Retina (tissue), 1 donor: ENCODE results near the gene KLRD1.
"Not testable (repeated sequence)": the region's sequence is repeated elsewhere in the genome, so short reads cannot be mapped to it uniquely, and the experiment has no call there.

ENCODE experiments used
- DNase-seq: peaks from one replicate; pipeline ENCODE4 v3.0.0-alpha.2; 2016

KLRD1 gene

GRCh38 chr12:10307630-10308029 lies at the start of gene KLRD1:
Gene KLRD1 (plus strand): TSS chr12:10307870. CDS start chr12:10308078, 208 bp downstream.
- no peak for DNase-seq

- DNase-seq = no peak
Measured at GRCh38 chr12:10260927-10261326, 46.7 kb upstream of the KLRD1 start.

- DNase-seq = no peak
Measured at GRCh38 chr12:10268037-10268436, 39.6 kb upstream of the KLRD1 start.

GRCh38 chr12:10272467-10272866 lies 35.2 kb upstream of the KLRD1 start:
- DNase-seq = no peak

GRCh38 chr12:10276774-10277173 lies 30.9 kb upstream of the KLRD1 start:
- DNase-seq = no peak

GRCh38 chr12:10278104-10278503 lies 29.6 kb upstream of the KLRD1 start:
- DNase-seq = no peak

- no peak for DNase-seq
Measured at GRCh38 chr12:10279937-10280336, 27.7 kb upstream of the KLRD1 start.

- DNase-seq = no peak
Measured at GRCh38 chr12:10283027-10283426, 24.6 kb upstream of the KLRD1 start.

- DNase-seq = no peak
Measured at GRCh38 chr12:10285919-10286318, 21.8 kb upstream of the KLRD1 start.

- DNase-seq = no peak
Measured at GRCh38 chr12:10289005-10289754, 18.5 kb upstream of the KLRD1 start.

- no peak for DNase-seq
Measured at GRCh38 chr12:10291030-10291429, 16.6 kb upstream of the KLRD1 start.

GRCh38 chr12:10293151-10293550 lies 14.5 kb upstream of the KLRD1 start:
- no peak for DNase-seq

- DNase-seq = no peak
Measured at GRCh38 chr12:10293570-10294227, 14.0 kb upstream of the KLRD1 start.

- DNase-seq = no peak
Measured at GRCh38 chr12:10301103-10301502, 6.6 kb upstream of the KLRD1 start.

GRCh38 chr12:10304161-10304574 lies 3.5 kb upstream of the KLRD1 start:
- DNase-seq = no peak

GRCh38 chr12:10305411-10305810 lies 2.3 kb upstream of the KLRD1 start:
- DNase-seq = no peak

GRCh38 chr12:10310926-10311720 lies 3.5 kb downstream of the KLRD1 start:
- DNase-seq = no peak

- no peak for DNase-seq
Measured at GRCh38 chr12:10319388-10319787, 11.7 kb downstream of the KLRD1 start.

GRCh38 chr12:10320643-10321042 lies 13.0 kb downstream of the KLRD1 start:
- DNase-seq = no peak

GRCh38 chr12:10328691-10329090 lies 21.0 kb downstream of the KLRD1 start:
- DNase-seq = not testable (repeated sequence)

- peak; percentile 15 for DNase-seq
Measured at GRCh38 chr12:10331642-10332239, 24.1 kb downstream of the KLRD1 start.

GRCh38 chr12:10336196-10336595 lies 28.5 kb downstream of the KLRD1 start:
- DNase-seq = not testable (repeated sequence)

- not testable (repeated sequence) for DNase-seq
Measured at GRCh38 chr12:10338470-10338869, 30.8 kb downstream of the KLRD1 start.
